IMR-90 (cell line): Measurements from ENCODE around the gene ORC4. TPM values are rescaled to one million over a fixed set of nuclear protein-coding genes. Genes with fewer than 3 reads are reported as not detected.

ENCODE experiments used
- ATAC-seq: fragments of 200-7000 bp; cut with Tn5 transposase; 2 replicates; pipeline ENCODE4 v1.9.1; 2020; ENCODE audit warnings: low read depth, mild to moderate bottlenecking, moderate library complexity
- BruUV-seq: library from RNA; stranded (reverse); fragments of 400-500 nt; replicated peaks from 2 replicates; lab custom pipeline; 2021; lab: Mats Ljungman, UMichigan
- CTCF ChIA-PET: fragments of 300-600 bp; formaldehyde crosslinking; extraction: SDS; loops from one replicate; lab custom pipeline; 2021; ENCODE audit warnings: antibody characterized with exemption; lab: Yijun Ruan, JAX
- POLR2A ChIA-PET: fragments of 300-600 bp; sonication (Branson Sonifier 250); formaldehyde crosslinking; loops from one replicate; lab custom pipeline; 2022; ENCODE audit warnings: antibody characterized with exemption; ENCODE audit not compliant: unreplicated experiment; lab: Charles Lee
- DNase-seq: peaks from one replicate; pipeline ENCODE4 v3.0.0; 2013
- H2AFZ ChIP-seq: replicated peaks from 2 replicates; pipeline ENCODE3; 2013; ENCODE audit warnings: low read length, mild to moderate bottlenecking; ENCODE audit not compliant: poor library complexity
- H2AK5ac ChIP-seq: 2 replicates; pipeline ENCODE4 v1.6.1; 2013; ENCODE audit warnings: low read depth, low read length, inconsistent platforms
- H2AK9ac ChIP-seq: replicated peaks from 2 replicates; pipeline ENCODE3; 2013; ENCODE audit warnings: mild to moderate bottlenecking, low read depth, low read length, moderate library complexity; ENCODE audit not compliant: poor library complexity
- H2BK120ac ChIP-seq: 2 replicates; pipeline ENCODE4 v1.6.1; 2013; ENCODE audit warnings: low read depth, low read length, inconsistent platforms
- H2BK15ac ChIP-seq: 3 replicates; pipeline ENCODE4 v1.6.1; 2013; ENCODE audit warnings: low read depth, low read length, inconsistent platforms
- H2BK20ac ChIP-seq: 2 replicates; pipeline ENCODE4 v1.6.1; 2013; ENCODE audit warnings: low read depth, mild to moderate bottlenecking, inconsistent platforms, low read length, moderate library complexity
- H2BK5ac ChIP-seq: 2 replicates; pipeline ENCODE4 v1.6.1; 2013; ENCODE audit warnings: mild to moderate bottlenecking, low read depth, low read length, inconsistent platforms; ENCODE audit not compliant: poor library complexity, severe bottlenecking
- H3K14ac ChIP-seq: replicated peaks from 2 replicates; pipeline ENCODE4 v1.6.1; 2013; ENCODE audit warnings: low read depth, low read length, inconsistent platforms
- H3K18ac ChIP-seq: 2 replicates; pipeline ENCODE4 v1.6.1; 2013; ENCODE audit warnings: low read depth, low read length, control low read depth
- H3K23ac ChIP-seq: 2 replicates; pipeline ENCODE4 v1.6.1; 2013; ENCODE audit warnings: low read depth, low read length, inconsistent platforms
- H3K27ac ChIP-seq: 2 replicates; pipeline ENCODE4 v1.5.1; 2013; ENCODE audit warnings: mild to moderate bottlenecking, control low read depth, low read length; ENCODE audit not compliant: insufficient read depth
- H3K27me3 ChIP-seq: 2 replicates; pipeline ENCODE4 v1.6.1; 2013; ENCODE audit warnings: low read length; ENCODE audit not compliant: control insufficient read depth, insufficient read depth
- H3K36me3 ChIP-seq: 2 replicates; pipeline ENCODE4 v1.6.1; 2013; ENCODE audit warnings: low read length, mixed read lengths; ENCODE audit not compliant: control insufficient read depth, insufficient read depth
- H3K4ac ChIP-seq: 2 replicates; pipeline ENCODE4 v1.6.1; 2013; ENCODE audit warnings: low read depth, low read length, inconsistent platforms
- H3K4me1 ChIP-seq: 2 replicates; pipeline ENCODE4 v1.6.1; 2013; ENCODE audit warnings: low read length, mixed read lengths; ENCODE audit not compliant: control insufficient read depth, insufficient read depth
- H3K4me2 ChIP-seq: 2 replicates; pipeline ENCODE4 v1.6.1; 2013; ENCODE audit warnings: low read depth, mild to moderate bottlenecking, control low read depth, low read length, moderate library complexity
- H3K4me3 ChIP-seq: 2 replicates; pipeline ENCODE4 v1.5.1; 2013; ENCODE audit warnings: low read depth, mild to moderate bottlenecking, control low read depth, low read length, moderate library complexity; ENCODE audit not compliant: insufficient read depth
- H3K56ac ChIP-seq: 2 replicates; pipeline ENCODE4 v1.6.1; 2013; ENCODE audit warnings: low read length, inconsistent platforms; ENCODE audit not compliant: insufficient read depth; ENCODE audit errors: extremely low read depth
- H3K79me1 ChIP-seq, 2 experiments: 2 replicates each; pipeline ENCODE4 v1.6.1; 2013; ENCODE audit warnings: low read length in 2 of 2, inconsistent platforms in 1 of 2, low read depth in 1 of 2
- H3K9ac ChIP-seq: 2 replicates; pipeline ENCODE4 v1.6.1; 2013; ENCODE audit warnings: low read depth, low read length, control low read depth
- H3K9me1 ChIP-seq: 2 replicates; pipeline ENCODE4 v1.6.1; 2013; ENCODE audit warnings: low read length, inconsistent platforms; ENCODE audit not compliant: insufficient read depth
- H3K9me3 ChIP-seq: 2 replicates; pipeline ENCODE4 v1.6.1; 2013; ENCODE audit warnings: low read length; ENCODE audit not compliant: control insufficient read depth, insufficient read depth
- H4K20me1 ChIP-seq: 2 replicates; pipeline ENCODE4 v1.6.1; 2013; ENCODE audit warnings: low read length, inconsistent platforms; ENCODE audit not compliant: insufficient read depth
- H4K5ac ChIP-seq: 2 replicates; pipeline ENCODE4 v1.6.1; 2013; ENCODE audit warnings: mild to moderate bottlenecking, low read depth, low read length, control low read depth
- H4K8ac ChIP-seq, 2 experiments: 2 replicates each; pipeline ENCODE4 v1.6.1; 2013; ENCODE audit warnings: low read depth in 2 of 2, low read length in 2 of 2, control low read depth in 1 of 2, inconsistent platforms in 1 of 2
- H4K91ac ChIP-seq: 2 replicates; pipeline ENCODE4 v1.6.1; 2013; ENCODE audit warnings: low read depth, low read length, inconsistent platforms; ENCODE audit not compliant: insufficient read depth
- BHLHE40 ChIP-seq: fragments of 150-350 bp; IDR thresholded peaks from 2 replicates; pipeline ENCODE4 v1.6.1; 2016; ENCODE audit warnings: mild to moderate bottlenecking, low read depth, low read length
- CEBPB ChIP-seq: IDR thresholded peaks from 2 replicates; pipeline ENCODE4 v1.6.1; 2012; ENCODE audit warnings: low read depth, low read length, improper control_type of control experiment
- CHD1 ChIP-seq: IDR thresholded peaks from 2 replicates; pipeline ENCODE4 v1.6.1; 2012; ENCODE audit warnings: low read depth, low read length, improper control_type of control experiment
- ELK1 ChIP-seq: fragments of 150-350 bp; IDR thresholded peaks from 2 replicates; pipeline ENCODE4 v1.6.1; 2016; ENCODE audit warnings: low read depth, mild to moderate bottlenecking, low read length, moderate library complexity, borderline replicate concordance
- FOS ChIP-seq: fragments of 150-350 bp; IDR thresholded peaks from 2 replicates; pipeline ENCODE4 v1.6.1; 2016; ENCODE audit warnings: low read depth, low read length
- MAFK ChIP-seq: IDR thresholded peaks from 2 replicates; pipeline ENCODE4 v1.6.1; 2012; ENCODE audit warnings: low read depth, low read length, improper control_type of control experiment
- MAZ ChIP-seq: IDR thresholded peaks from 2 replicates; pipeline ENCODE4 v1.6.1; 2012; ENCODE audit warnings: low read depth, mild to moderate bottlenecking, low read length, improper control_type of control experiment, moderate library complexity, borderline replicate concordance
- MXI1 ChIP-seq: IDR thresholded peaks from 2 replicates; pipeline ENCODE4 v1.6.1; 2012; ENCODE audit warnings: low read depth, mild to moderate bottlenecking, low read length, moderate library complexity, borderline replicate concordance
- NFE2L2 ChIP-seq: fragments of 150-350 bp; IDR thresholded peaks from 2 replicates; pipeline ENCODE4 v1.6.1; 2016; ENCODE audit warnings: low read depth, mild to moderate bottlenecking, low read length
- POLR2A ChIP-seq: IDR thresholded peaks from 2 replicates; pipeline ENCODE4 v1.6.1; 2012; ENCODE audit warnings: mild to moderate bottlenecking, low read depth, low read length
- RAD21 ChIP-seq: IDR thresholded peaks from 2 replicates; pipeline ENCODE4 v1.6.1; 2012; ENCODE audit warnings: low read length, improper control_type of control experiment
- RCOR1 ChIP-seq: IDR thresholded peaks from 2 replicates; pipeline ENCODE4 v1.6.1; 2012; ENCODE audit warnings: mild to moderate bottlenecking, low read length, improper control_type of control experiment; ENCODE audit not compliant: insufficient replicate concordance
- RFX5 ChIP-seq: IDR thresholded peaks from 2 replicates; pipeline ENCODE4 v1.8.0; 2012; ENCODE audit warnings: low read depth, mild to moderate bottlenecking, low read length, moderate library complexity
- SMC3 ChIP-seq: fragments of 150-350 bp; IDR thresholded peaks from 2 replicates; pipeline ENCODE4 v1.6.1; 2016; ENCODE audit warnings: low read depth, mild to moderate bottlenecking, antibody characterized with exemption, low read length, moderate library complexity
- dilution Hi-C: fragments of 300-500 bp; cut with HindIII; formaldehyde crosslinking; loops from one replicate; pipeline ENCODE4 v1.14.3; 2018; ENCODE audit warnings: low sequenced_read_pairs; ENCODE audit not compliant: unreplicated experiment
- in situ Hi-C: fragments of 300-500 bp; cut with MboI; formaldehyde crosslinking; loops from 3 replicates; pipeline ENCODE4 v1.14.3; 2019; ENCODE audit warnings: low sequenced_read_pairs, inconsistent platforms, mixed read lengths
- intact Hi-C: fragments of 100-400 bp; cut with micrococcal nuclease; formaldehyde crosslinking; loops from 2 replicates; pipeline ENCODE4 v1.10.0; 2022
- polyA plus RNA-seq, 3 experiments: library from polyadenylated mRNA; depleted of rRNA; stranded (reverse); fragments of >200 nt; gene quantifications; 2 replicates each; pipeline ENCODE4 v1.2.3, GENCODE V29; 2012; ENCODE audit warnings: low replicate concordance in 1 of 3
- total RNA-seq: library from RNA; depleted of rRNA; stranded (reverse); fragments of >200 nt; gene quantifications from 2 replicates; pipeline ENCODE4 v1.2.3, GENCODE V29; 2012
- TF ChIP-seq, protein P1 (sequence below): conservative IDR thresholded peaks from 2 replicates; pipeline ENCODE4 v1.5.1; 2012; ENCODE audit warnings: mild to moderate bottlenecking, low read depth, low read length, improper control_type of control experiment
- TF ChIP-seq, protein P2 (sequence below): fragments of 150-350 bp; IDR thresholded peaks from 2 replicates; pipeline ENCODE4 v1.6.1; 2017; ENCODE audit warnings: mild to moderate bottlenecking, antibody characterized with exemption, low read length, low read depth

ORC4 gene
- total and polyA plus RNA-seq, 2 of the 4 experiments (the other 2 are of a cell fraction) = 20.6 to 23.5 TPM

GRCh38 chr2:148031152-148031551 lies 10.6 kb upstream of the ORC4 start:
- Histone ChIP-seq H2BK15ac (no peak overlapping the region), H3K56ac (no peak overlapping the region), H2BK5ac (no peak overlapping the region), H4K5ac (no peak overlapping the region), H3K9me1 (peaks cover 7% of the 10 kb centered on the region; the same call in 1 of the 2 replicates), H4K91ac (no peak overlapping the region), H2AK9ac (no peak overlapping the region), H3K18ac (no peak overlapping the region), H3K27ac (no peak overlapping the region), H3K27me3 (no peaks in the 10 kb centered on the region), H3K36me3 (peaks cover 6% of the 10 kb centered on the region; the same call in 1 of the 2 replicates), H3K4me2 (no peak overlapping the region), H3K23ac (no peak overlapping the region), H2BK120ac (no peak overlapping the region), H2AK5ac (no peak overlapping the region), H3K4ac (no peak overlapping the region), H3K4me1 (no peaks in the 10 kb centered on the region; the same call in 1 of the 2 replicates), H3K79me1 (peaks cover 3 to 31% of the 10 kb centered on the region in 2 experiments; a peak in 2 of 4 replicates), H3K9ac (no peak overlapping the region), H2BK20ac (no peak overlapping the region), H4K8ac (no peak overlapping the region), H3K4me3 (no peak overlapping the region), H3K14ac (no peak overlapping the region), H2AFZ (no peak overlapping the region), H4K20me1 (peaks cover 11% of the 10 kb centered on the region; the same call in 1 of the 2 replicates), H3K9me3 (no peaks in the 10 kb centered on the region)
- DNase-seq (no peak), ATAC-seq (no peak)
- BruUV-seq = no TSS peak
- ChIA-PET CTCF (interaction anchor here (0.6 kb wide), 1 partner anchor 41 kb away, joined by 3 read pairs; no protein-coding TSS in a partner anchor), POLR2A (no interaction called here)
- TF ChIP-seq CEBPB (no peak), RFX5 (no peak), MAFK (no peak), ELK1 (no peak), NFE2L2 (no peak), RAD21 (no peak), POLR2A (no peak), MAZ (no peak), SMC3 (no peak), FOS (no peak), MXI1 (no peak), BHLHE40 (no peak), RCOR1 (no peak), CHD1 (no peak)
- TF ChIP-seq, protein P1, sequence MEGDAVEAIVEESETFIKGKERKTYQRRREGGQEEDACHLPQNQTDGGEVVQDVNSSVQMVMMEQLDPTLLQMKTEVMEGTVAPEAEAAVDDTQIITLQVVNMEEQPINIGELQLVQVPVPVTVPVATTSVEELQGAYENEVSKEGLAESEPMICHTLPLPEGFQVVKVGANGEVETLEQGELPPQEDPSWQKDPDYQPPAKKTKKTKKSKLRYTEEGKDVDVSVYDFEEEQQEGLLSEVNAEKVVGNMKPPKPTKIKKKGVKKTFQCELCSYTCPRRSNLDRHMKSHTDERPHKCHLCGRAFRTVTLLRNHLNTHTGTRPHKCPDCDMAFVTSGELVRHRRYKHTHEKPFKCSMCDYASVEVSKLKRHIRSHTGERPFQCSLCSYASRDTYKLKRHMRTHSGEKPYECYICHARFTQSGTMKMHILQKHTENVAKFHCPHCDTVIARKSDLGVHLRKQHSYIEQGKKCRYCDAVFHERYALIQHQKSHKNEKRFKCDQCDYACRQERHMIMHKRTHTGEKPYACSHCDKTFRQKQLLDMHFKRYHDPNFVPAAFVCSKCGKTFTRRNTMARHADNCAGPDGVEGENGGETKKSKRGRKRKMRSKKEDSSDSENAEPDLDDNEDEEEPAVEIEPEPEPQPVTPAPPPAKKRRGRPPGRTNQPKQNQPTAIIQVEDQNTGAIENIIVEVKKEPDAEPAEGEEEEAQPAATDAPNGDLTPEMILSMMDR = no peak
- TF ChIP-seq, protein P2, sequence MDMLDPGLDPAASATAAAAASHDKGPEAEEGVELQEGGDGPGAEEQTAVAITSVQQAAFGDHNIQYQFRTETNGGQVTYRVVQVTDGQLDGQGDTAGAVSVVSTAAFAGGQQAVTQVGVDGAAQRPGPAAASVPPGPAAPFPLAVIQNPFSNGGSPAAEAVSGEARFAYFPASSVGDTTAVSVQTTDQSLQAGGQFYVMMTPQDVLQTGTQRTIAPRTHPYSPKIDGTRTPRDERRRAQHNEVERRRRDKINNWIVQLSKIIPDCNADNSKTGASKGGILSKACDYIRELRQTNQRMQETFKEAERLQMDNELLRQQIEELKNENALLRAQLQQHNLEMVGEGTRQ = no peak
- in situ Hi-C loops = no loop called here
- intact Hi-C loops = no loop called here
- dilution Hi-C loops = no loop called here
